ENCODE measurements around the gene LOXL4.

Gene LOXL4

DNA sequence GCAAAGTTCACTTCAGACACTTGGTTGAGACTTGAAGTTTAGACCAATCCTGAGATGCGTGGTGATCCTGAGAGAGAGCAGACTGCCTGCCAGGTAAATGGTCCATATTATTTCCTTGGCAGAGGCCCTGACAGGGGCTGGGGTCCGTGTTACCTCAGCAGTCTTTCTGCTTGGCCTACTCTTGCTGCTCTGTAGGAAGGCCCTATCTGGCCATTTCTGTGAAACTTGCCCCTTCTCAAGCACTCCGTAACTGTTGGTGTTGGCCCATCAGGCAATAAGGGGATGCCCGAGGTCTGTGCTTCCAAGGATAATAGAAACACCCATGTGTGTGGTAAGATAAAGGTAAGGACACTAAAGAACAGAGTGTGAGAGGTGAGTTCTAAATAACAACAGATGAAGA is 20.0 kb downstream of the LOXL4 start:
- TF ChIP-seq, protein P1, sequence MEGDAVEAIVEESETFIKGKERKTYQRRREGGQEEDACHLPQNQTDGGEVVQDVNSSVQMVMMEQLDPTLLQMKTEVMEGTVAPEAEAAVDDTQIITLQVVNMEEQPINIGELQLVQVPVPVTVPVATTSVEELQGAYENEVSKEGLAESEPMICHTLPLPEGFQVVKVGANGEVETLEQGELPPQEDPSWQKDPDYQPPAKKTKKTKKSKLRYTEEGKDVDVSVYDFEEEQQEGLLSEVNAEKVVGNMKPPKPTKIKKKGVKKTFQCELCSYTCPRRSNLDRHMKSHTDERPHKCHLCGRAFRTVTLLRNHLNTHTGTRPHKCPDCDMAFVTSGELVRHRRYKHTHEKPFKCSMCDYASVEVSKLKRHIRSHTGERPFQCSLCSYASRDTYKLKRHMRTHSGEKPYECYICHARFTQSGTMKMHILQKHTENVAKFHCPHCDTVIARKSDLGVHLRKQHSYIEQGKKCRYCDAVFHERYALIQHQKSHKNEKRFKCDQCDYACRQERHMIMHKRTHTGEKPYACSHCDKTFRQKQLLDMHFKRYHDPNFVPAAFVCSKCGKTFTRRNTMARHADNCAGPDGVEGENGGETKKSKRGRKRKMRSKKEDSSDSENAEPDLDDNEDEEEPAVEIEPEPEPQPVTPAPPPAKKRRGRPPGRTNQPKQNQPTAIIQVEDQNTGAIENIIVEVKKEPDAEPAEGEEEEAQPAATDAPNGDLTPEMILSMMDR (IDR thresholded peaks at IDR 0.05): no peak

DNA sequence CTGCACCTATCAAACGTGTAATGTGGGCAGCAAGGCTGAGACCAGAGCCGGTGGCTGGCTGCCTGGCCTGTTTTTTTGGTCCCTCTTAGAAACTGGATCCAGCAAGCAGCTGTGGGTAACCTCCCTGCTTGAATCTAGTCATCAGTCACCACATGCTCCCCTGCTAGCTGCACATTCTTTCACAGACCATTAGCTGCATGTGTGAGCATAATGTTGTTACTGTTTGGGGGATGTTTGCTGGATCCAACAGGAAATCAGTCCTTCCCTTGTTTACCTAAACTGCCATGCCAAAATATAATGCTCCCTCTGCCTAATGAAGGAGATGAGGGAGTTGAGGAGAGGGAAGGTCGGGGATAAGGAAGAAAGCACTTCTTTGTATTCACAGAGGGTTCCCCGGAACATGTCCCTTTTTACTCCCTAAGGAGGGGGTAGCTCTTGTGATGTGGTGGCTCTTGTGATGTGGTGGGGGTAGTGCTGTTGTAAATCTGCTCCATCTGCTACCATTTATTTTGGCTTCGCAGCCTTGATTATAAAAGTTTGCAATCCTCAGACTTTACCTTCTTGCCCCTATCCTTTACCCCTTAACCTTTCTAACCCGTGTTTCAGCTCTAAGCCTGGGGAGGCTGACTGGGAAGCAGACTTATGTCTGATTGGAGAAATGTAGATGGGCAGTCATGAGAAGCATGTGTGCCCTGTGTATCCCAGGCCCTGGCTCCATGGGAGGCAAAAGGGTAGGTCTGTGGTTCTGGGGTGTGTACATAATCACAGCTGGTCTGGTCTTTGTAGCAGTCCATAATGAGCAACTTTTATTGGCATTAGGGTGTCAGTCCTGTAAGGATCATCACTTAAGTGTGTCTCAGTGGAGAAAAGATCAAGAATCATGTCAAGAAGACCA is 20.8 kb downstream of the LOXL4 start:
- TF ChIP-seq, protein P1 (IDR thresholded peaks at IDR 0.05): no peak

DNA sequence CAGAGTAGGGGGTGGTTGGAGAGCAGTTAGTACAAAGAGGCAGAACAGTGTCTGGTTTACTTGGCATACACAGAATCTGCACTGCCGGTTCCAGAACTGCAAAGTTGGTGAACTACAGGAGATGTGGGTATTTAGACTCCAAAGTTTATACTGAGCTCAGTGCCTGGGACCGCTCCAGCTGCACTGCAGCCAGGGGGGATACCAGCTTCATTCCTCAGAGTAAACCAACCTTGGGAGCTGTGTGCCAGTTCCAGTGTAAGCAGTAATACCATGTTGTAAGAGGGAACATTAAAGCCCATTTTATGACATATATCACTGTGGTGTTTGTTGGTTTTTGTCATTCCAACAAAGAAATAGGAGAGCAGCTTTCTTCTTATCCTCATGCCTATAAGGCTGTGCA is 23.4 kb downstream of the LOXL4 start:
- TF ChIP-seq, protein P1 (IDR thresholded peaks at IDR 0.05): no peak

DNA sequence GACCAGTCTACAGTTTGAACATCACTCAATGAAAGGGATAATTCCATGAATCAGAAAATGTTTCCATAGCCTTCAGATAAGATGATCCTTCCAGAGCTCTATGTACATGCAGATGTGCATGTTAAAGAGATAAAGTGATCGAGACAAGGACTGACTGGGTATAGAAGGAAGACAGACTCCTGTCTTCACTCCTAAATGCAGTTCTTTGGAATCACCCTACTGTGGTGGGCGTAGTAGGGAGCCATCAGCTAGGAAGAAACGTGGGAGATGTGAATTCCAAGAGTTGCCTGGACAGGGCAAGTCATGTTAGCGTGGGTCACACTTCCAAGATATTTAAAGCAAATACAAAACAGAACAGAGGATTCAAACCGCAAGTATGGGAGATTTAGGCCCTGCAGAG is 23.9 kb downstream of the LOXL4 start:
- TF ChIP-seq, protein P1 (IDR thresholded peaks at IDR 0.05): no peak

DNA sequence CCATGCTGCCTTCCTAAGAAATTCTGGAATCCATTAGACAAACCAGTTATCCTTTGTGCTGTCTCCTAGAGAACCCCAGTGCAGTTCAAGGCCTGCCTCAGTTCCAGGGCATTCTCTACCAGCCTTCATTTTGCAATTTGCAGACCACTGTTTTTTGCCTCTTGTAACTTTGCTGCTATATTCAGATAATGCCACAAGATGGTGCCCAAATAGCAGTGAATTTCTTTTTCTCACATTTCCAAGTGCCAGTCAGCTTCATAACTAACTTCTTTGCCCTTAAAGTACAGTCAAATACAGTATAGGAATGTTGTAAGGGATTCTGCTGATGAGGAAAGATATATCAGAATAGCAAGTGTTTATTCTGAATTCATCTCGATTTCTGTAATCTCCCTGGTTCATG is 25.2 kb downstream of the LOXL4 start:
- TF ChIP-seq, protein P1 (IDR thresholded peaks at IDR 0.05): peak; percentile 54

DNA sequence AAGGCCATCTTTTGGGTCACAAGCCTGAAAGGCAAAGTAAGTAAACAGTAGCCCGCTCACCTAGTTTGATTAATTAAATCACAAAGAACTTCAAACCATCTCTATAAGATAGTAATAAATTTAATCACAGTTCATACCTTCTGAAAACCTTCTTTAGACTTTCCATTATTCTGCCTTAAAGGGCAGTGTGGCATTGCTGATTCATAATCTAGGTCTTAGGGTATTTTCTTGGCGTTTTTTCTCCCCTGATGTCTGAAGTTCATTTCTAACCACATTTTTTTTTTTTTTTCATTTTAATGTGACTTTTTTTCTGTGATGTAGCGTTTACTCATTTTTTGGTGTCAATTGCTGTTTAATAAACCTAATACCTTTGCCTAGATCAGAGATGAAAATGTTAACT is 27.5 kb downstream of the LOXL4 start:
- TF ChIP-seq, protein P1 (IDR thresholded peaks at IDR 0.05): no peak

DNA sequence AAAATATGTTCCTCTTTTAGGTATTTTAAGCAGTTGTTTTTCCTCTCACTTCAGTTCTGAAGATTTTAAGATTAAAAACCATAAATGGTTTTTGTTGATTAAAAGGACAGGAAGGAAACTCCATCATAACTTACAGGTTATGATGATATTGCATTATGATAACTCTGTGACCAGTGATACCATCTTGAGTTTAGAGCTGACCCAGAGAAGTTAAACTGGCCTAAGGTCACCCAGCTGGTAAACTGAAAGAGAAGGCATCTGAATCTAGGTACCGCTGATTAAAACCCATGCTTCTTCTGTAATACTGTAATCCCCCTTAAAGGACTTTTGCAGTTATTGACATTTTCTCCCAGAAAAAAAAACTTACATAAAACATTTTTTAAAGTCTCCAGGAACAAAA is 29.6 kb downstream of the LOXL4 start:
- TF ChIP-seq, protein P1 (IDR thresholded peaks at IDR 0.05): no peak

All from LNCAP (cell line).